SK-N-MC (cell line): Measurements from ENCODE around the gene AP4S1.

ENCODE experiments used
- DNase-seq: peaks from one replicate; pipeline ENCODE4 v3.0.0-alpha.2; 2011; ENCODE audit warnings: low read depth, low spot score
- H3K27ac ChIP-seq: fragments of 200-600 bp; sonication (generic); 2 replicates; pipeline ENCODE4 v1.5.1; 2016; ENCODE audit warnings: mixed run types
- H3K36me3 ChIP-seq: fragments of 200-600 bp; sonication (generic); 2 replicates; pipeline ENCODE4 v1.6.1; 2017; ENCODE audit warnings: antibody characterized with exemption, low read length, mixed read lengths; ENCODE audit not compliant: insufficient read depth
- H3K4me3 ChIP-seq: fragments of 200-600 bp; sonication (generic); 2 replicates; pipeline ENCODE4 v1.5.1; 2016
- H3K9ac ChIP-seq: fragments of 200-600 bp; sonication (generic); 2 replicates; pipeline ENCODE4 v1.8.0; 2017; ENCODE audit warnings: mixed run types, mixed read lengths; ENCODE audit not compliant: insufficient read length
- H3K9me3 ChIP-seq: fragments of 200-600 bp; sonication (generic); 2 replicates; pipeline ENCODE4 v1.6.1; 2017; ENCODE audit warnings: low read depth, mild to moderate bottlenecking, antibody characterized with exemption, low read length, moderate library complexity, mixed read lengths
- EZH2 ChIP-seq: fragments of 200-600 bp; sonication (generic); IDR thresholded peaks from one replicate; pipeline ENCODE4 v1.6.1; 2017; ENCODE audit warnings: antibody characterized with exemption
- FOXP2 ChIP-seq: optimal IDR thresholded peaks from 2 replicates; pipeline ENCODE3; 2011; ENCODE audit warnings: mild to moderate bottlenecking, moderate library complexity; ENCODE audit not compliant: insufficient read depth; ENCODE audit errors: extremely low read length, control extremely low read depth
- POLR2AphosphoS5 ChIP-seq: IDR thresholded peaks from 2 replicates; pipeline ENCODE4 v1.6.1; 2012; ENCODE audit warnings: mild to moderate bottlenecking, low read depth, low read length, borderline replicate concordance

AP4S1 gene

GRCh38 chr14:31068235-31068634, 42.8 kb downstream of the AP4S1 start:
- Histone ChIP-seq H3K9ac (no peak overlapping the region), H3K36me3 (no peaks in the 10 kb centered on the region), H3K9me3 (no peaks in the 10 kb centered on the region), H3K27ac (no peak overlapping the region), H3K4me3 (no peak overlapping the region)
- DNase-seq: no peak
- no peak for TF ChIP-seq FOXP2
- TF ChIP-seq EZH2: no peak
- no peak for TF ChIP-seq POLR2AphosphoS5

- Histone ChIP-seq H3K4me3 (no peak overlapping the region), H3K9me3 (no peaks in the 10 kb centered on the region), H3K36me3 (no peaks in the 10 kb centered on the region), H3K9ac (no peak overlapping the region), H3K27ac (no peak overlapping the region)
- DNase-seq: no peak
- TF ChIP-seq POLR2AphosphoS5 (no peak), EZH2 (no peak), FOXP2 (no peak)
Measured at GRCh38 chr14:31069343-31069742, 43.9 kb downstream of the AP4S1 start.

GRCh38 chr14:31070431-31070830, 45.0 kb downstream of the AP4S1 start:
- no peak for DNase-seq
- Histone ChIP-seq H3K27ac (no peak overlapping the region), H3K36me3 (no peaks in the 10 kb centered on the region), H3K9ac (no peak overlapping the region), H3K4me3 (no peak overlapping the region), H3K9me3 (no peaks in the 10 kb centered on the region)
- no peak for TF ChIP-seq POLR2AphosphoS5

DNA sequence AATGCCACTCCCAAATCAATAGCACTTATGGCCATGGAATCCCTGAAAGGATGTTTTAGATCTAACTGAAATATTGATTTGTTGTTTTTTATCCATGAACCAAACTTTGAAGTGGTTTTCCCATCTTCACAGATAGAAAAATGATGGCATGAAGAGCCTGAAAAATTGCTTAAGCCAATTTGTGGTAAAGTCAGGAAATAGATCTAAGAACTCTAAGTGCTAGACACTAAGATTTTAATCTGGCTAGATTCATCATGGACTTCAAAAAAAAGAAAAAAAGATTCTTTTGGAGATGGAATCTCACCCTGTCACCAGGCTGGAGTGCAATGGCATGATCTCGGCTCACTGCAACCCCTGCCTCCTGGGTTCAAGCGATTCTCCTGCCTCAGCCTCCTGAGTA, 45.7 kb downstream of the AP4S1 start:
- H3K27ac ChIP-seq: no peak overlapping the region
- no peaks in the 10 kb centered on the region for H3K9me3 ChIP-seq
- no peak overlapping the region for H3K9ac ChIP-seq
- no peak overlapping the region for H3K4me3 ChIP-seq
- DNase-seq: no peak
- TF ChIP-seq FOXP2 (no peak), EZH2 (no peak), POLR2AphosphoS5 (no peak)
- no peaks in the 10 kb centered on the region for H3K36me3 ChIP-seq

DNA sequence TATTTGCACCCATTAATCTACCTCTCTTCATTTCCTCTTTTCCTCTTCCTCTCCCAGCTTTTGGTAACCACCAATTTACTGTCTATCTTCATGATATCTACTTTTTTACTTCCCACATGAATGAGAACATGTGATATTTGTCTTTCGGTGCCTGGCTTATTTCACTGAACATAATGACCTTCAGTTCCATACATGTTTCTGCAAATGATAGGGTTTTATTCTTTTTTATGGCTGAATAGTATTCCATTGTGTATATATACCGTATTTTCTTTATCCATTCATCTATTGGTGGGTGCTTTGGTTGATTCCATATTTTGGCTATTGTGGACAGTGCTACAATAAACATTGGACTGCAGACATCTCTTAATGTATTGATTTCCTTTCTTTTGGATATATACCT, 49.7 kb downstream of the AP4S1 start:
- no peak for TF ChIP-seq POLR2AphosphoS5
- no peak for TF ChIP-seq EZH2
- no peak for TF ChIP-seq FOXP2
- H3K9me3 ChIP-seq: no peaks in the 10 kb centered on the region
- H3K36me3 ChIP-seq: no peaks in the 10 kb centered on the region
- no peak overlapping the region for H3K4me3 ChIP-seq
- H3K9ac ChIP-seq: no peak overlapping the region
- no peak for DNase-seq
- no peak overlapping the region for H3K27ac ChIP-seq

- Histone ChIP-seq H3K36me3 (no peaks in the 10 kb centered on the region), H3K9ac (no peak overlapping the region), H3K9me3 (no peaks in the 10 kb centered on the region), H3K4me3 (no peak overlapping the region), H3K27ac (no peak overlapping the region)
- TF ChIP-seq EZH2: no peak
- no peak for TF ChIP-seq FOXP2
- TF ChIP-seq POLR2AphosphoS5: no peak
- DNase-seq: no peak
Measured at GRCh38 chr14:31078766-31079165, 53.3 kb downstream of the AP4S1 start.

- Histone ChIP-seq H3K9ac (no peak overlapping the region), H3K27ac (no peak overlapping the region), H3K36me3 (no peaks in the 10 kb centered on the region), H3K9me3 (no peaks in the 10 kb centered on the region), H3K4me3 (no peak overlapping the region)
- DNase-seq: no peak
- TF ChIP-seq FOXP2 (no peak), POLR2AphosphoS5 (no peak), EZH2 (no peak)
Measured at GRCh38 chr14:31080056-31080455, 54.6 kb downstream of the AP4S1 start.

- Histone ChIP-seq H3K36me3 (no peaks in the 10 kb centered on the region), H3K9ac (no peak overlapping the region), H3K4me3 (no peak overlapping the region), H3K27ac (no peak overlapping the region), H3K9me3 (no peaks in the 10 kb centered on the region)
- no peak for TF ChIP-seq FOXP2
- no peak for TF ChIP-seq EZH2
- no peak for TF ChIP-seq POLR2AphosphoS5
- no peak for DNase-seq
Measured at GRCh38 chr14:31080484-31080883, 55.0 kb downstream of the AP4S1 start.

DNA sequence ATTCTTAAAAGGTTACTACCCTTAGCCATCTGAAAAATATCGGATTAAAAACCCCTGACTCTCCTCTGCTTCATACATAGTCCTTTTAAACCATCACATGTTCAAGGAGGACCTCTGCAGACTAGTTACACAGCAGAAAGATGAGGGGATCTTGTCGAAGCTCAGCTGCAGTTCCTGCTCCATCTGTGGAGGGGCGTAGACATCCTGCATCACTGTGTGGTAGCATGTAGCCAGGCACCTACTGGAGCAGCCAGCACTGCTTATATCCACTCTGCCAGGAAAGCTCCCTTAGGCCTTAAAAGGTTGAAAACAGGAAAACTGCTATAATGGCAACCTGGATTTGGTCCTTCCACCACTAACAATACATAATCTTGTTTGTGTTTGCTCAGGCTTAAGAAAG, 58.3 kb downstream of the AP4S1 start:
- Histone ChIP-seq H3K9me3 (no peaks in the 10 kb centered on the region), H3K9ac (no peak overlapping the region), H3K27ac (no peak overlapping the region), H3K36me3 (no peaks in the 10 kb centered on the region), H3K4me3 (no peak overlapping the region)
- TF ChIP-seq FOXP2 (no peak), POLR2AphosphoS5 (no peak), EZH2 (no peak)
- DNase-seq: no peak

DNA sequence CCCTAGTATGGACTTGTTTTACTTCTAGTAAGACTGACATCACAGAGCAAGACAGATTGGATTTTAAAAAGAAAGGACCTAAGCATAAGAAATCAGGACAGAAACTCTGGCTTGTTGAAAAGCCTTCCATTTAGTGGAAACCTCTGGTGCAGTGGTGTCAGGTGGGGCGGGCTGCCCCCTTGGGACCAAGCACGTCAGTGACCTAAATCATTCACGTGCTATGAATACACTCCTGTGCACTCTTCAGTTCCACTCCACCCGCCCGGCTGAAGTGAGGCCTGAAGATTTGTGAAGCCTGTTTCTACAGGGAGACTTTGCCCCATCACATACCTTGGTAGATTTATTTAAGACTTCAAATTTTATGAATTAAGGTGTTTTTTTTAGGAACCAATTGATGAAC, 58.9 kb downstream of the AP4S1 start:
- Histone ChIP-seq H3K9ac (no peak overlapping the region), H3K4me3 (no peak overlapping the region), H3K27ac (no peak overlapping the region), H3K36me3 (no peaks in the 10 kb centered on the region), H3K9me3 (no peaks in the 10 kb centered on the region)
- no peak for DNase-seq
- TF ChIP-seq FOXP2: no peak
- TF ChIP-seq EZH2: no peak
- no peak for TF ChIP-seq POLR2AphosphoS5
